Measurements from ENCODE around the gene EHMT2.
A peak's percentile ranks its signal among the peaks of the same experiment; 100 is the strongest.
"Not testable (repeated sequence)": the region's sequence is repeated elsewhere in the genome, so short reads cannot be mapped to it uniquely, and the experiment has no call there.

The EHMT2 gene

GRCh38 chr6:31842053-31842452 is 55.4 kb downstream of the EHMT2 start:
- Histone ChIP-seq H2BK12ac (ENCODE audit: low read length in 2 of 2) (no peak overlapping the region), H3K4ac (ENCODE audit: low read depth in 1 of 2, low read length in 2 of 2) (no peak overlapping the region), H3K4me3 (ENCODE audit: insufficient read depth in 1 of 2, low read depth in 1 of 2, low read length in 2 of 2) (no peak overlapping the region), H3K4me2 (ENCODE audit: low read length, poor library complexity, severe bottlenecking) (no peak overlapping the region), H4K8ac (ENCODE audit: low read length) (no peak overlapping the region), H3K18ac (ENCODE audit: low read depth in 1 of 2, low read length in 2 of 2) (no peak overlapping the region), H2BK120ac (ENCODE audit: low read depth, low read length) (no peak overlapping the region), H3K36me3 (ENCODE audit: control insufficient read depth in 1 of 2, insufficient read depth in 2 of 2, low read depth in 1 of 2, low read length in 2 of 2) (peaks cover 41 to 69% of the 10 kb centered on the region in 2 experiments), H4K91ac (ENCODE audit: low read length) (no peak overlapping the region), H3K79me1 (replicated peaks; ENCODE audit: low read length, poor library complexity, severe bottlenecking) (peaks cover 6% of the 10 kb centered on the region), H2AFZ (ENCODE audit: low read depth, low read length) (no peak overlapping the region), H3K27me3 (ENCODE audit: control insufficient read depth in 1 of 2, insufficient read depth in 1 of 2, low read length in 2 of 2) (no peaks in the 10 kb centered on the region), H3K27ac (ENCODE audit: low read length, poor library complexity, severe bottlenecking) (no peak overlapping the region), H3K4me1 (ENCODE audit: control insufficient read depth, insufficient read depth, low read depth, low read length) (peaks cover 17% of the 10 kb centered on the region), H2BK5ac (ENCODE audit: low read depth, low read length, poor library complexity, severe bottlenecking) (no peak overlapping the region), H3K9me3 (ENCODE audit: control insufficient read depth, low read length) (no peaks in the 10 kb centered on the region), H2BK15ac (ENCODE audit: low read depth, poor library complexity, severe bottlenecking) (no peak overlapping the region), H2AK5ac (ENCODE audit: low read length, severe bottlenecking) (no peak overlapping the region), H3K9ac (ENCODE audit: low read length) (no peak overlapping the region), H3K23ac (ENCODE audit: low read length in 2 of 2) (no peak overlapping the region), H3K14ac (ENCODE audit: low read length in 2 of 2) (no peak overlapping the region)
- WGBS, result 97% methylated on average over 9 of the region's 9 CpGs
- no peak for DNase-seq

GRCh38 chr6:31839779-31840126 is 57.7 kb downstream of the EHMT2 start:
- not testable (repeated sequence) for H2BK120ac ChIP-seq (ENCODE audit: low read depth, low read length); H2BK5ac ChIP-seq (ENCODE audit: low read depth, low read length, poor library complexity, severe bottlenecking); H2AK5ac ChIP-seq (ENCODE audit: low read length, severe bottlenecking); H3K4me3 ChIP-seq (ENCODE audit: insufficient read depth in 1 of 2, low read depth in 1 of 2, low read length in 2 of 2); DNase-seq; H3K14ac ChIP-seq (ENCODE audit: low read length in 2 of 2); H3K27me3 ChIP-seq (ENCODE audit: control insufficient read depth in 1 of 2, insufficient read depth in 1 of 2, low read length in 2 of 2); H3K9ac ChIP-seq (ENCODE audit: low read length); H2AFZ ChIP-seq (ENCODE audit: low read depth, low read length); H3K4me2 ChIP-seq (ENCODE audit: low read length, poor library complexity, severe bottlenecking); H4K91ac ChIP-seq (ENCODE audit: low read length); H3K9me3 ChIP-seq (ENCODE audit: control insufficient read depth, low read length); H3K27ac ChIP-seq (ENCODE audit: low read length, poor library complexity, severe bottlenecking); H4K8ac ChIP-seq (ENCODE audit: low read length); H2BK12ac ChIP-seq (ENCODE audit: low read length in 2 of 2); H3K18ac ChIP-seq (ENCODE audit: low read depth in 1 of 2, low read length in 2 of 2); H3K4ac ChIP-seq (ENCODE audit: low read depth in 1 of 2, low read length in 2 of 2); H3K79me1 ChIP-seq (replicated peaks; ENCODE audit: low read length, poor library complexity, severe bottlenecking); H2BK15ac ChIP-seq (ENCODE audit: low read depth, poor library complexity, severe bottlenecking); H3K23ac ChIP-seq (ENCODE audit: low read length in 2 of 2)
- peaks cover 17% of the 10 kb centered on the region for H3K4me1 ChIP-seq (ENCODE audit: control insufficient read depth, insufficient read depth, low read depth, low read length)
- 95% methylated on average over 7 of the region's 8 CpGs for WGBS
- H3K36me3 ChIP-seq (ENCODE audit: control insufficient read depth in 1 of 2, insufficient read depth in 2 of 2, low read depth in 1 of 2, low read length in 2 of 2), result peaks cover 51 to 63% of the 10 kb centered on the region in 2 experiments

- H3K9me3 ChIP-seq (ENCODE audit: control insufficient read depth, low read length), result no peaks in the 10 kb centered on the region
- peaks cover 6% of the 10 kb centered on the region for H3K79me1 ChIP-seq (replicated peaks; ENCODE audit: low read length, poor library complexity, severe bottlenecking)
- no peak overlapping the region for H3K23ac ChIP-seq (ENCODE audit: low read length in 2 of 2)
- WGBS, result 100% methylated on average over 3 of the region's 3 CpGs
- H3K4me3 ChIP-seq (ENCODE audit: insufficient read depth in 1 of 2, low read depth in 1 of 2, low read length in 2 of 2), result no peak overlapping the region
- peaks cover 18% of the 10 kb centered on the region for H3K4me1 ChIP-seq (ENCODE audit: control insufficient read depth, insufficient read depth, low read depth, low read length)
- H2BK5ac ChIP-seq (ENCODE audit: low read depth, low read length, poor library complexity, severe bottlenecking), result no peak overlapping the region
- H2AK5ac ChIP-seq (ENCODE audit: low read length, severe bottlenecking), result no peak overlapping the region
- DNase-seq, result no peak
- no peak overlapping the region for H3K14ac ChIP-seq (ENCODE audit: low read length in 2 of 2)
- no peak overlapping the region for H2AFZ ChIP-seq (ENCODE audit: low read depth, low read length)
- no peak overlapping the region for H3K9ac ChIP-seq (ENCODE audit: low read length)
- H4K91ac ChIP-seq (ENCODE audit: low read length), result no peak overlapping the region
- H3K27me3 ChIP-seq (ENCODE audit: control insufficient read depth in 1 of 2, insufficient read depth in 1 of 2, low read length in 2 of 2), result no peaks in the 10 kb centered on the region
- H2BK120ac ChIP-seq (ENCODE audit: low read depth, low read length), result no peak overlapping the region
- peaks cover 51 to 57% of the 10 kb centered on the region in 2 experiments for H3K36me3 ChIP-seq (ENCODE audit: control insufficient read depth in 1 of 2, insufficient read depth in 2 of 2, low read depth in 1 of 2, low read length in 2 of 2)
- no peak overlapping the region for H2BK15ac ChIP-seq (ENCODE audit: low read depth, poor library complexity, severe bottlenecking)
- H2BK12ac ChIP-seq (ENCODE audit: low read length in 2 of 2), result no peak overlapping the region
- H3K4me2 ChIP-seq (ENCODE audit: low read length, poor library complexity, severe bottlenecking), result peak overlapping the region; percentile 63
- H3K4ac ChIP-seq (ENCODE audit: low read depth in 1 of 2, low read length in 2 of 2), result no peak overlapping the region
- H4K8ac ChIP-seq (ENCODE audit: low read length), result no peak overlapping the region
- no peak overlapping the region for H3K27ac ChIP-seq (ENCODE audit: low read length, poor library complexity, severe bottlenecking)
- H3K18ac ChIP-seq (ENCODE audit: low read depth in 1 of 2, low read length in 2 of 2), result no peak overlapping the region
Measured at GRCh38 chr6:31838968-31839367, 58.5 kb downstream of the EHMT2 start.

- H2BK120ac ChIP-seq (ENCODE audit: low read depth, low read length); H4K91ac ChIP-seq (ENCODE audit: low read length); H4K8ac ChIP-seq (ENCODE audit: low read length); H3K9me3 ChIP-seq (ENCODE audit: control insufficient read depth, low read length); H2AFZ ChIP-seq (ENCODE audit: low read depth, low read length); H2BK12ac ChIP-seq (ENCODE audit: low read length in 2 of 2); H3K79me1 ChIP-seq (replicated peaks; ENCODE audit: low read length, poor library complexity, severe bottlenecking); H3K23ac ChIP-seq (ENCODE audit: low read length in 2 of 2); H3K27me3 ChIP-seq (ENCODE audit: control insufficient read depth in 1 of 2, insufficient read depth in 1 of 2, low read length in 2 of 2); H3K14ac ChIP-seq (ENCODE audit: low read length in 2 of 2); H3K27ac ChIP-seq (ENCODE audit: low read length, poor library complexity, severe bottlenecking); H2BK5ac ChIP-seq (ENCODE audit: low read depth, low read length, poor library complexity, severe bottlenecking); H2BK15ac ChIP-seq (ENCODE audit: low read depth, poor library complexity, severe bottlenecking); H3K4ac ChIP-seq (ENCODE audit: low read depth in 1 of 2, low read length in 2 of 2); H2AK5ac ChIP-seq (ENCODE audit: low read length, severe bottlenecking); DNase-seq; H3K18ac ChIP-seq (ENCODE audit: low read depth in 1 of 2, low read length in 2 of 2): not testable (repeated sequence)
- Histone ChIP-seq H3K4me1 (ENCODE audit: control insufficient read depth, insufficient read depth, low read depth, low read length) (peaks cover 18% of the 10 kb centered on the region), H3K36me3 (ENCODE audit: control insufficient read depth in 1 of 2, insufficient read depth in 2 of 2, low read depth in 1 of 2, low read length in 2 of 2) (peaks cover 51 to 56% of the 10 kb centered on the region in 2 experiments), H3K4me3 (ENCODE audit: insufficient read depth in 1 of 2, low read depth in 1 of 2, low read length in 2 of 2) (peak overlapping the region; percentile 30 to 100), H3K9ac (ENCODE audit: low read length) (peak overlapping the region; percentile 98), H3K4me2 (ENCODE audit: low read length, poor library complexity, severe bottlenecking) (peak overlapping the region; percentile 98)
- WGBS, result 89% methylated on average over 9 of the region's 9 CpGs
Measured at GRCh38 chr6:31838114-31838553, 59.4 kb downstream of the EHMT2 start.

All from mesenchymal stem cell (in vitro differentiated cells and primary cell).